ENCODE results near the gene MIX23. TPM values are rescaled to one million over a fixed set of nuclear protein-coding genes. Genes with fewer than 3 reads are reported as not detected.

MIX23 gene
- total and polyA plus RNA-seq, 7 donors = 34.9 to 134 (median 50.3) TPM

DNA sequence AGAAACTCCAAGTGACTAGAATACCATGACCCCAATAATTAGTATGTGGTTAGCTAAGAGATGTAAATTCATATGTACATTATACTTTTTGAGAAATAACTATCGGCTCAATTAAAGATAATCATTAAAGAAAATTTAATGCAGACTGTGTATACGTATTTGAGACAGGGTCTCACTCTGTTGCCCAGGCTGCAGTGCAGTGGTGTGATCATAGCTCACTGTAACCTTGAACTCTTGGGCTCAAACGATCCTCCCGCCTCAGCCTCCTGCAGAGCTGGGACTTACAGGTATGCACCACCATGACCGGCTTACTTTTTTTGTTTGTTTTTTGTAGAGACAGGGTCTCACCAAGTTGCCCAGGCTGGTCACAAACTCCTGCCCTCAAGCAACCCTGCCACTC lies 66.7 kb downstream of the MIX23 start:
- no peak overlapping the region for H3K4me3 ChIP-seq
- H3K4me1 ChIP-seq = no peaks in the 10 kb centered on the region
- TF ChIP-seq, protein P1, sequence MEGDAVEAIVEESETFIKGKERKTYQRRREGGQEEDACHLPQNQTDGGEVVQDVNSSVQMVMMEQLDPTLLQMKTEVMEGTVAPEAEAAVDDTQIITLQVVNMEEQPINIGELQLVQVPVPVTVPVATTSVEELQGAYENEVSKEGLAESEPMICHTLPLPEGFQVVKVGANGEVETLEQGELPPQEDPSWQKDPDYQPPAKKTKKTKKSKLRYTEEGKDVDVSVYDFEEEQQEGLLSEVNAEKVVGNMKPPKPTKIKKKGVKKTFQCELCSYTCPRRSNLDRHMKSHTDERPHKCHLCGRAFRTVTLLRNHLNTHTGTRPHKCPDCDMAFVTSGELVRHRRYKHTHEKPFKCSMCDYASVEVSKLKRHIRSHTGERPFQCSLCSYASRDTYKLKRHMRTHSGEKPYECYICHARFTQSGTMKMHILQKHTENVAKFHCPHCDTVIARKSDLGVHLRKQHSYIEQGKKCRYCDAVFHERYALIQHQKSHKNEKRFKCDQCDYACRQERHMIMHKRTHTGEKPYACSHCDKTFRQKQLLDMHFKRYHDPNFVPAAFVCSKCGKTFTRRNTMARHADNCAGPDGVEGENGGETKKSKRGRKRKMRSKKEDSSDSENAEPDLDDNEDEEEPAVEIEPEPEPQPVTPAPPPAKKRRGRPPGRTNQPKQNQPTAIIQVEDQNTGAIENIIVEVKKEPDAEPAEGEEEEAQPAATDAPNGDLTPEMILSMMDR (IDR thresholded peaks at IDR 0.05) = no peak
- intact Hi-C loops (cut with DNase I) = no loop called here
- DNase-seq (no peak), ATAC-seq (no peak)
- peaks cover 0 to 2% (median 2%) of the 10 kb centered on the region in 3 donors for H3K27me3 ChIP-seq (ENCODE audit: insufficient read depth in 3 of 3, low read length in 2 of 3)
- no peaks in the 10 kb centered on the region for H3K36me3 ChIP-seq (ENCODE audit: insufficient read depth in 1 of 2, low read depth in 1 of 2)
- no peak overlapping the region for H3K27ac ChIP-seq
- no peaks in the 10 kb centered on the region for H3K9me3 ChIP-seq
- WGBS, 3 donors = 74 to 82% (median 82%) methylated on average over 5 of the region's 5 CpGs

GRCh38 chr3:122315619-122316018 lies 67.4 kb downstream of the MIX23 start:
- WGBS, 3 donors = 33 to 56% (median 47%) methylated on average over 4 of the region's 4 CpGs
- TF ChIP-seq, protein P1 (IDR thresholded peaks at IDR 0.05) = no peak

DNA sequence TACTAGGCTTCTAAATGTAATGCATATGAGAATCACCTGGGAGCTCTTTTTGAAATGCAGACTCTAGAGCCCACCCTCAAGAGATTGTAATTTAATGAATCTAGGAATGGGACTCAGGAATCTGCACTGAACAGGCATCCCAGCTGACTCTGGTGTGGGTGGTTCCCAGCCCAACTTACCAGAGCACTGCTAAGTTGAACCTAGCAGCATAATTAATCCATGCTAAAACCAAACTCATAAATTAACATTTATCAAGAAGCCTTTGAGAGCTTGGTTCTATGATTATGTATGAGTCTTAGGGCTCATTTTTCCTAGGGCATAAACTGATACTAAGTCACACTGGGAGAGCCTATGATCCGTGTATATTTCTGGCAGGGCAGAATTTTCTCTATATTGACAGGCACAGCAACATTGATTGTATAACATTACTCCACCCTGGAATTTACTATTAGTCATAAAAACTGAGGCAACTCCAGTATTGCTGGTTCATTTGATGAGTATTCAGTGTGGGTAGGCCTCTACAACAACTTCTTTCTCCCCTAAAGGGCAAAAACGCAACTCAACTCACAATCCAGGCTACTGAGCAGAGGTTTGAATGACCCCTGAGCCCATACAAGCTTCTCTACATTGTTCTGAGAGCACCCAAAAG lies 68.7 kb downstream of the MIX23 start:
- peaks cover 0 to 2% (median 2%) of the 10 kb centered on the region in 3 donors for H3K27me3 ChIP-seq (ENCODE audit: insufficient read depth in 3 of 3, low read length in 2 of 3)
- ATAC-seq (no peak), DNase-seq (no peak)
- no peak overlapping the region for H3K4me3 ChIP-seq
- TF ChIP-seq, protein P1 (IDR thresholded peaks at IDR 0.05) = no peak
- H3K36me3 ChIP-seq (ENCODE audit: insufficient read depth in 1 of 2, low read depth in 1 of 2) = no peaks in the 10 kb centered on the region
- no peaks in the 10 kb centered on the region for H3K9me3 ChIP-seq
- H3K27ac ChIP-seq = no peak overlapping the region
- intact Hi-C loops (cut with DNase I) = no loop called here
- WGBS, 3 donors = 69 to 86% (median 71%) methylated on average over 2 of the region's 2 CpGs
- no peaks in the 10 kb centered on the region for H3K4me1 ChIP-seq

More at GRCh38 chr3:122315619-122316018, 67.4 kb downstream of the MIX23 start:
- intact Hi-C loops (cut with DNase I) = no loop called here
- Histone ChIP-seq H3K36me3 (ENCODE audit: insufficient read depth in 1 of 2, low read depth in 1 of 2) (no peaks in the 10 kb centered on the region), H3K9me3 (no peaks in the 10 kb centered on the region), H3K27me3 (ENCODE audit: insufficient read depth in 3 of 3, low read length in 2 of 3) (peaks cover 0 to 2% (median 2%) of the 10 kb centered on the region in 3 donors), H3K4me3 (no peak overlapping the region), H3K27ac (no peak overlapping the region), H3K4me1 (no peaks in the 10 kb centered on the region)
- ATAC-seq = no peak
- DNase-seq = no peak

DNA sequence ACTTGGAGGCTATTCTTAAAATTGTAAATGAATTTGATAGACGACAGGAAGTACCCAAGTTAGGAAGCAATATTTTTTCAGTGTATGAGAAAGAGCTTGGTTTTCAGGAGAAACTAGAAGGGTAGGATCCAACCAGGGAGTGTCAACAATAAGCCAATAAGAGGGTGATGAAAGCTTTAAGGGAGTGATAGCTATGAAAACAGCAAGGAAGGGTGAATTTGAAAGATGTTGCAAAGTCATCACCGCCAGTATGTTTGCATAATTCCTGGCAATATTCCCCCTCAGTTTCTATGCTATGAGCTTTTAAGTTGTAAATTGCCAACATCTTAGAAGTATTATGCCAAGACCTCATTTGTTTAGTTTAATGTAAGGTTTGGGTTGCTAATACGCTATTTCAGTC lies 69.8 kb downstream of the MIX23 start:
- H3K27ac ChIP-seq = no peak overlapping the region
- H3K4me1 ChIP-seq = no peaks in the 10 kb centered on the region
- ATAC-seq = no peak
- H3K9me3 ChIP-seq = no peaks in the 10 kb centered on the region
- no peak overlapping the region for H3K4me3 ChIP-seq
- intact Hi-C loops (cut with DNase I) = no loop called here
- H3K36me3 ChIP-seq (ENCODE audit: insufficient read depth in 1 of 2, low read depth in 1 of 2) = no peaks in the 10 kb centered on the region
- 76 to 80% (median 79%) methylated on average over 3 of the region's 3 CpGs for WGBS, 3 donors
- TF ChIP-seq, protein P1 (IDR thresholded peaks at IDR 0.05) = no peak
- DNase-seq = no peak
- peaks cover 0 to 2% (median 1%) of the 10 kb centered on the region in 3 donors for H3K27me3 ChIP-seq (ENCODE audit: insufficient read depth in 3 of 3, low read length in 2 of 3)

- DNase-seq (no peak), ATAC-seq (no peak)
- Histone ChIP-seq H3K9me3 (no peaks in the 10 kb centered on the region), H3K27ac (no peak overlapping the region), H3K4me3 (no peak overlapping the region), H3K36me3 (ENCODE audit: insufficient read depth in 1 of 2, low read depth in 1 of 2) (no peaks in the 10 kb centered on the region), H3K27me3 (ENCODE audit: insufficient read depth in 3 of 3, low read length in 2 of 3) (peaks cover 0 to 2% (median 0%) of the 10 kb centered on the region in 3 donors), H3K4me1 (no peaks in the 10 kb centered on the region)
- intact Hi-C loops (cut with DNase I) = no loop called here
- TF ChIP-seq, protein P1 (IDR thresholded peaks at IDR 0.05) = no peak
Observed at GRCh38 chr3:122312826-122313225, 70.2 kb downstream of the MIX23 start.

Measured in psoas muscle (tissue), 8 donors.